Stimulated activated effector memory CD8-positive, alpha-beta T cell treated with anti-CD3 and anti-CD28 coated beads, Interleukin-12 subunit alpha, Interleukin-12 subunit beta, amount 100 ng/mL, for 72 hours (primary cell): ENCODE measurements around the gene PLA2G4A.

Source experiments
- ATAC-seq: fragments of 150-1000 bp; cut with Tn5 transposase; 2 replicates; pipeline ENCODE4 v1.10.0; 2021
- DNase-seq, 2 donors: peaks; one replicate each; pipeline ENCODE4 v3.0.0; 2021 to 2022; ENCODE audit warnings: low spot score in 2 of 2
- H3K27ac Mint-ChIP-seq: one replicate; pipeline ENCODE4 v1.8.0; 2022; ENCODE audit warnings: mild to moderate bottlenecking, mixed read lengths
- H3K36me3 Mint-ChIP-seq: one replicate; pipeline ENCODE4 v1.8.0; 2022; ENCODE audit warnings: mild to moderate bottlenecking, mixed read lengths
- H3K4me1 Mint-ChIP-seq: one replicate; pipeline ENCODE4 v1.8.0; 2022; ENCODE audit warnings: mixed read lengths
- H3K4me3 Mint-ChIP-seq: one replicate; pipeline ENCODE4 v1.8.0; 2022; ENCODE audit warnings: mild to moderate bottlenecking, mixed read lengths
- H3K9me3 Mint-ChIP-seq: one replicate; pipeline ENCODE4 v1.8.0; 2022; ENCODE audit warnings: mixed read lengths

The PLA2G4A gene

DNA sequence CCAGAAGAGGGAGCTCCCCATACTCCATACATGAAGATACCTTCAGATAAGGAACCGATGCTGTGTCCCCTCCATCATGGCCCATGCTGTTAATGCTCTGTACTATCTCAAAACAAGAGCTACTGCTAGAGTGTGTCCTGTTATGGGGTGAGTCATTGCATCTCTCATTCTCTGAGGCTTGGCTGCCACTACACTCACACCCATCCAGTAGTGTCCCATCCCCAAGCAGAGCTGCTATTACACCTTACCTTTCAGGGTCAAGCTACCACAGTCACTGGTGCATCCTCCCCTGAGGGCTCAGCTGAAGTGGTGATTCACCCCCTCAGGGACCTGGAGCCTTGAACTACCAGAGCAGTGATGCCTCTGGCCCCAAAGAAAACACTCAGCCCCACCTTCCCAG lies 198.5 kb downstream of the PLA2G4A start:
- Mint-ChIP-seq H3K4me3 (no peak overlapping the region), H3K27ac (no peak overlapping the region)

DNA sequence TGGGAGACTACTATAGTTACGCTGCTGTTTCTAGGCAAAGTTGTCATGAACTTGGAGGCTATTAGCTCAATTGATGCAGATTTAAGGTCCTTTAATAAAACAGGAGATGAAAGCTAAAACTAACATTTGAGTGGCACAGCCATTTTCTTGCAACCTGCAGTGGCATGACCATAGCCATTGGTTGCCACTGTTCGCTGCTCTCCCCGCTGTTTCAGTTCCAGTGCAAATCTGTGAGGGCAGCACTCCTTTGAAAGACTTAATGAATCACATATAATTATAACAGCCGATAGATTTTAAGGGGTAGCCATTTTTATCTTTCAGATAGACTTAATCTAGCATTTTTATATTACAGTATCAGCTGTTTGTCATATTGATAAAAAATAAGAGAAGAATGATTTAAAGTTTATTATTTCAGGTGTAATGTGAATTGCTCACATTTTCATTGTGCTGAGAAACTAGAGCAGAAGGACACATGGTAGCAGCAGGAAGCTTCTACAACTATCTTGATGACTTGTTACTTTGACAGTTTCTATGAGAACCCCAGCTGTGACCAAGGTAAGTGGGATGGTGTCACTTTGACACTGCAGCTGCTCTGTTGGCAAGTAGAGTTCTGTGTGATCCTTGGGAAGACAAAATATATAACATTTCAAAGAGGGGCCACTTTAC lies 203.7 kb downstream of the PLA2G4A start:
- Mint-ChIP-seq H3K4me1 (no peaks in the 10 kb centered on the region), H3K4me3 (no peak overlapping the region), H3K27ac (no peak overlapping the region), H3K9me3 (peaks cover 11% of the 10 kb centered on the region), H3K36me3 (no peaks in the 10 kb centered on the region)
- DNase-seq (no peak), ATAC-seq (no peak)

More for the DNA sequence above, 198.5 kb downstream of the PLA2G4A start:
- no peaks in the 10 kb centered on the region for H3K4me1 Mint-ChIP-seq
- H3K36me3 Mint-ChIP-seq = no peaks in the 10 kb centered on the region
- no peak for DNase-seq
- ATAC-seq = peak; percentile 49
- peaks cover 13% of the 10 kb centered on the region for H3K9me3 Mint-ChIP-seq

DNA sequence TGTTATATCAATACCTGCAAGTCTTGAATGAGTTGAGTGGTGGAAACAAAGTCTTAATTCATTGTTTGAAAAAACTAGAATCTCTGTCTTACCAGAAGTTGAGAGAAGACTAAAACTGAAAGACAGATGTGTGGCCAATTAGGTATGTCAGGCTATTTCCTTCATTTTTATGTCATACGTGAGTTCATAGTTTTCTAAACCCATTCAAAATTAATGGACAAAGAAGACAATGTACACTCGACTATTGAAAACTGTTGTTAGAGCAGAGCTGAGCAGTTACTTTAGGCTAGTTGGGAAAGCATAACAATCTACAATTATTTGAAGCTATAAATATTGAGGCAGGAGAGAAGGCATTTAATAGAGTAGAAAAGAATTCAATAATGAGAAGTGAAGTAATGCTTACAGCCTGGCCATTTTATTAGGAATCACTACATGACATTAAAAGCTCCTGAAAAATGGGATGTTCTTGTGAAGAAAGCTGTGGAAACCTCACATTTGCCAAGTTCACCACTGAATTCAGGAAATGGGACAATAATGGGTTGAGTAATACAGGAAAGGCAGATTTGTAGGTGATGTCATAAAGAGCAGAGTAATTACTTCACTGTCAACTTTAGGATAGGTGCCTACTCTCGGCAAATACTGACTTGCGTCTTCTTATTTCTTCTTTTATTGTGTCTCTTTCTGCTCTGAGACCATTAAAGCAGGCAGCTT lies 204.4 kb downstream of the PLA2G4A start:
- DNase-seq (no peak), ATAC-seq (no peak)
- Mint-ChIP-seq H3K9me3 (peaks cover 7% of the 10 kb centered on the region), H3K27ac (no peak overlapping the region), H3K36me3 (no peaks in the 10 kb centered on the region), H3K4me1 (no peaks in the 10 kb centered on the region), H3K4me3 (no peak overlapping the region)

DNA sequence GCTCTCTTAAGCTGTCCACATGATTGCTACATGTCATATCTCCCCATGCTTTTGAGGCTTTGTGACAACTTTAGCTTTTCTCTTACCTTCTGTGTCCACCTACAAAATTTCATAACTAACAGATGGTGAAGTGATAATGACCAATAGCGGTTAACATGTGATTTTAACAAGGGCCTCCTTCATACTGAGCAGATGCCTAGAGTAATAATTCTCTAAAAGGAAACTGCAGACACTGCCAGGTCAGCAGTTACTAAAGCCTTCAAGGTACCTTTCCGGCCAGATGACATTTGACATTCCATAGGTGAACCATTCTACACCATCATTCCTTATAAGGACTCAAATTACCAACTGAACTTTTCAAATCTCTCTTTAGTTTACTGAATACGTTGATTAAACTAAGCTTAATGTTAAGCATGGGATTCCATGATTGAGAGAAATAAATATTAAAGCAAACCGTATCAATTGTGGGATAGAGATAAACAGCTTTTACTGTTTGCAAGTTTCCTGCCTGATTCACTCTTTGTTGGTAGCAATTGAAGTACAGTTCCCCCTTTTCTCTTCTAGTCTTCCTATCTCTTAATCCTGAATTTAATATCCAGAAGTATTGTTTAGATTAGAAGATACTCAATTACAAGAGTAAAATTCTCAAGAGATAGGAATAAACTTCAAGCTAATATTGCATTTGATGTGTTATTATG lies 205.1 kb downstream of the PLA2G4A start:
- ATAC-seq (no peak), DNase-seq (no peak)
- no peak overlapping the region for H3K27ac Mint-ChIP-seq
- H3K4me3 Mint-ChIP-seq = no peak overlapping the region
- peaks cover 2% of the 10 kb centered on the region for H3K9me3 Mint-ChIP-seq
- H3K36me3 Mint-ChIP-seq = no peaks in the 10 kb centered on the region
- no peaks in the 10 kb centered on the region for H3K4me1 Mint-ChIP-seq

DNA sequence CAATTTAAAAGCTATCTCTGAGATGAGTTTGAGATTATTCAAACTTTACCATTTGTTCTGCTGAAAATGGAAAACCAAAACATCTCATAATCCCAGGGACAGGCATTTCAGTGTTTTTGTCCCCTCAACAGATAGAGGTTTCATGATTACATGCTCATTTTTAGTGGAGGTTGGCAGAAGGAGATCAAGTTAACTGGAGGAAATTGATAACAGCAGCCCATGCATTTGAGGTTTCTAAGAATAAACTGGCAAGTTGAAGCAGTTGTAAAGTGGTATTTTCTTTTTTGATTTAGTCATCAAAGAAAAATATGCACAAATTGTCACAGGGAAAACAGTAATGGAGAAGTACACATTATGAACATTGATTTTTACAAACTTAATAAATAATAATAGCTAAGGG lies 205.8 kb downstream of the PLA2G4A start:
- Mint-ChIP-seq H3K4me3 (no peak overlapping the region), H3K27ac (no peak overlapping the region), H3K36me3 (no peaks in the 10 kb centered on the region), H3K9me3 (no peaks in the 10 kb centered on the region), H3K4me1 (no peaks in the 10 kb centered on the region)
- DNase-seq (no peak), ATAC-seq (no peak)

DNA sequence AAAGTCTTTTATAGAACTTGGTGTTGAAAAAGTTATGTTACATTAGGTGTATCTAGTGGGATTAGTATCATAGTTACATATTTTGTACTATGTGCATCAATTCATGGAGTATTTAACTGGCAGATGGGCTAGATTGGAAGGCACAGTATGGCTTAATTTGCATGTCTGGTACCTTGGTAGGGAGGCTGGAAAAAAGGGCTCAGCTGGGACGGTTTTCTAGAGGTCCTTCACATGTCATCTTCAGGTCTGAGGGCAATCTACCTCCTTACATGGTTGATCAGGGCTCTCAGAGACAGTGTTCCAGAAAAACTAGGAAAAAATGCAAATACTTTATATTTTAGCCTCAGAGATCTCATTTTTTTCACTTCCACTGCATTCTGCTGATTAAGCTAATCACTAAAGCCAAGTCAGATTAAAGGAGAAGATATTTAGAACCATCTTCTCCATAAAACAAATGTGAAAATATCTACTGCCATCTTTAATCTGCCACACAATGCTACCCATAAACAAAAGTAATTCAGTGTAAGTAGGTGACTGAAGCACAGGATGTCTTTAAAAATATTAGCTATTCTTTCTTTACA lies 209.3 kb downstream of the PLA2G4A start:
- Mint-ChIP-seq H3K36me3 (no peaks in the 10 kb centered on the region), H3K27ac (no peak overlapping the region), H3K9me3 (no peaks in the 10 kb centered on the region), H3K4me1 (no peaks in the 10 kb centered on the region), H3K4me3 (no peak overlapping the region)
- DNase-seq (no peak), ATAC-seq (no peak)
